ENCODE data around the gene TYRO3.
"Not testable (repeated sequence)": the region's sequence is repeated elsewhere in the genome, so short reads cannot be mapped to it uniquely, and the experiment has no call there.

The TYRO3 gene

GRCh38 chr15:41577863-41578735 lies 19.1 kb downstream of the TYRO3 start:
- no peak for DNase-seq

GRCh38 chr15:41578736-41579383 lies 19.8 kb downstream of the TYRO3 start:
- DNase-seq = no peak

GRCh38 chr15:41581110-41581509 lies 22.1 kb downstream of the TYRO3 start:
- no peak for DNase-seq

GRCh38 chr15:41583795-41584194 lies 24.8 kb downstream of the TYRO3 start:
- no peak for DNase-seq

GRCh38 chr15:41584636-41585126 lies 25.7 kb downstream of the TYRO3 start:
- no peak for DNase-seq

- DNase-seq = no peak
These were observed 26.4 kb downstream of the TYRO3 start for GRCh38 chr15:41585127-41586047.

- DNase-seq = not testable (repeated sequence)
These were observed 27.7 kb downstream of the TYRO3 start for GRCh38 chr15:41586531-41587282.

GRCh38 chr15:41589018-41589417 lies 30.0 kb downstream of the TYRO3 start:
- not testable (repeated sequence) for DNase-seq

GRCh38 chr15:41589571-41589970 lies 30.6 kb downstream of the TYRO3 start:
- DNase-seq = not testable (repeated sequence)

GRCh38 chr15:41591217-41591616 lies 32.2 kb downstream of the TYRO3 start:
- not testable (repeated sequence) for DNase-seq

GRCh38 chr15:41592718-41593117 lies 33.7 kb downstream of the TYRO3 start:
- not testable (repeated sequence) for DNase-seq

- no peak for DNase-seq
These were observed 36.1 kb downstream of the TYRO3 start for GRCh38 chr15:41594801-41595746.

- DNase-seq = no peak
These were observed 38.0 kb downstream of the TYRO3 start for GRCh38 chr15:41596972-41597371.

- DNase-seq = no peak
These were observed 38.8 kb downstream of the TYRO3 start for GRCh38 chr15:41597787-41598186.

- no peak for DNase-seq
These were observed 40.0 kb downstream of the TYRO3 start for GRCh38 chr15:41599061-41599460.

- no peak for DNase-seq
These were observed 44.5 kb downstream of the TYRO3 start for GRCh38 chr15:41603411-41603935.

- DNase-seq = peak; percentile 42
These were observed 45.2 kb downstream of the TYRO3 start for GRCh38 chr15:41603941-41604911.

- no peak for DNase-seq
These were observed 46.6 kb downstream of the TYRO3 start for GRCh38 chr15:41605566-41605965.

GRCh38 chr15:41606997-41607396 lies 48.0 kb downstream of the TYRO3 start:
- DNase-seq = no peak
